Stomach (tissue), 4 donors: ENCODE results near the gene PYROXD2.
A peak's percentile ranks its signal among the peaks of the same experiment; 100 is the strongest.

Source experiments
- POLR2A ChIP-seq, 4 donors: fragments of 450-650 bp; IDR thresholded peaks; one replicate each; pipeline ENCODE4 v1.6.1; 2016; ENCODE audit warnings: antibody characterized with exemption in 4 of 4, control low read depth in 2 of 4, mild to moderate bottlenecking in 1 of 4, moderate library complexity in 1 of 4
- TF ChIP-seq, protein P1 (sequence below), 7 experiments: fragments of 450-650 bp in 4 of 7; fragments of 200-600 bp in 3 of 7; sonication (generic) in 3 of 7; IDR thresholded peaks; one replicate each; pipeline ENCODE4 v1.5.1; 2016 to 2019; ENCODE audit warnings: antibody characterized with exemption in 7 of 7, control low read depth in 2 of 7, mild to moderate bottlenecking in 1 of 7

DNA sequence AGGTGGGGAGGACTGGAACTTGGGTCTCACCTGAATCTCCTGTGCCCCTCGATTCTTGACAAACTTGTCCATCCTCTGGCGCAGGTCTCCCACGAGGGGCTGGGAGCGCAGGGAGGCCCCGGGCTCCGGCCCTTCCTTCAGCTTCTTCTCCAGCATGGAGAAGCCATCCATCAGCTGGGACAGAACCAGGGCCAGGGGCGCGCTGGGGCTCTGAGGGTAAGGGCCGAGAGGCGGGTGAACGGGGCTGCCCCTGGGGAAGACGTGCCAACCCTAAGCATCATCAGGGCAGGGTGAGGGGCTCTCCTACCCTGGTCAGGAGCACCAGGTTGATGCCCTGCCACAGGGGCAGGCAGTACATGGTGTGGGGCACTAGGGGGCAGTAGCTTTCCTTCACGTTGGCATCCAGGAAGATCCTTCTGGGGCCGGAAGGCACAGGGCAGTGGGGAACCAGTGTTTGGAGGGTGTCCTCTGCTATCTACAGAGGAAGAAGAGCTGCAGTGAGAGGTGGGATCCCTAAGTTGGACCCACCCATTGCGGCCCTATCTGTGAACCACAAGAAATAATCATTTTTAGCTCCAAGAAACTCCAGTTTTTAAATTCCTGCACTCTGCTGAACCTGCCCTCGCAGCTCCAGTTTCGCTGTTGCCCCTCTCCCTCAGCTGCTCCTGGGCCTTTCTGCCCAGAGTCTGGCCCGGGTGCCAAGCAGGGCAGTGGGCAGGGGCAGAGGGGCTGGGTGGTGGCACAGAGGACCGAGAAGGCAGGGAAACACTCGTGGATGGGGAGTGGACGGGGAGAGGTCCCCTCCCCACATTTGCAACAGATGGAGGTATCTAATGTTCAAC lies 10.8 kb upstream of the PYROXD2 start:
- TF ChIP-seq POLR2A (IDR thresholded peaks at IDR 0.05) = no peak
- TF ChIP-seq, protein P1, sequence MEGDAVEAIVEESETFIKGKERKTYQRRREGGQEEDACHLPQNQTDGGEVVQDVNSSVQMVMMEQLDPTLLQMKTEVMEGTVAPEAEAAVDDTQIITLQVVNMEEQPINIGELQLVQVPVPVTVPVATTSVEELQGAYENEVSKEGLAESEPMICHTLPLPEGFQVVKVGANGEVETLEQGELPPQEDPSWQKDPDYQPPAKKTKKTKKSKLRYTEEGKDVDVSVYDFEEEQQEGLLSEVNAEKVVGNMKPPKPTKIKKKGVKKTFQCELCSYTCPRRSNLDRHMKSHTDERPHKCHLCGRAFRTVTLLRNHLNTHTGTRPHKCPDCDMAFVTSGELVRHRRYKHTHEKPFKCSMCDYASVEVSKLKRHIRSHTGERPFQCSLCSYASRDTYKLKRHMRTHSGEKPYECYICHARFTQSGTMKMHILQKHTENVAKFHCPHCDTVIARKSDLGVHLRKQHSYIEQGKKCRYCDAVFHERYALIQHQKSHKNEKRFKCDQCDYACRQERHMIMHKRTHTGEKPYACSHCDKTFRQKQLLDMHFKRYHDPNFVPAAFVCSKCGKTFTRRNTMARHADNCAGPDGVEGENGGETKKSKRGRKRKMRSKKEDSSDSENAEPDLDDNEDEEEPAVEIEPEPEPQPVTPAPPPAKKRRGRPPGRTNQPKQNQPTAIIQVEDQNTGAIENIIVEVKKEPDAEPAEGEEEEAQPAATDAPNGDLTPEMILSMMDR (IDR thresholded peaks at IDR 0.05) = peak in 5 of 7 experiments; percentile 17 to 65 (median 53)
